PC-9 (cell line): ENCODE measurements around the gene BUB1.

Experiments used
- EZH2 ChIP-seq: fragments of 200-600 bp; sonication (generic); IDR thresholded peaks from 2 replicates; pipeline ENCODE4 v1.8.0; 2017; ENCODE audit warnings: antibody characterized with exemption, low read depth
- TF ChIP-seq, protein P1 (sequence below): fragments of 200-600 bp; sonication (generic); conservative IDR thresholded peaks from 2 replicates; pipeline ENCODE4 v1.6.1; 2017; ENCODE audit warnings: mixed run types, antibody characterized with exemption, mild to moderate bottlenecking, moderate library complexity

- TF ChIP-seq, protein P1, sequence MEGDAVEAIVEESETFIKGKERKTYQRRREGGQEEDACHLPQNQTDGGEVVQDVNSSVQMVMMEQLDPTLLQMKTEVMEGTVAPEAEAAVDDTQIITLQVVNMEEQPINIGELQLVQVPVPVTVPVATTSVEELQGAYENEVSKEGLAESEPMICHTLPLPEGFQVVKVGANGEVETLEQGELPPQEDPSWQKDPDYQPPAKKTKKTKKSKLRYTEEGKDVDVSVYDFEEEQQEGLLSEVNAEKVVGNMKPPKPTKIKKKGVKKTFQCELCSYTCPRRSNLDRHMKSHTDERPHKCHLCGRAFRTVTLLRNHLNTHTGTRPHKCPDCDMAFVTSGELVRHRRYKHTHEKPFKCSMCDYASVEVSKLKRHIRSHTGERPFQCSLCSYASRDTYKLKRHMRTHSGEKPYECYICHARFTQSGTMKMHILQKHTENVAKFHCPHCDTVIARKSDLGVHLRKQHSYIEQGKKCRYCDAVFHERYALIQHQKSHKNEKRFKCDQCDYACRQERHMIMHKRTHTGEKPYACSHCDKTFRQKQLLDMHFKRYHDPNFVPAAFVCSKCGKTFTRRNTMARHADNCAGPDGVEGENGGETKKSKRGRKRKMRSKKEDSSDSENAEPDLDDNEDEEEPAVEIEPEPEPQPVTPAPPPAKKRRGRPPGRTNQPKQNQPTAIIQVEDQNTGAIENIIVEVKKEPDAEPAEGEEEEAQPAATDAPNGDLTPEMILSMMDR = no peak
- no peak for TF ChIP-seq EZH2
These were observed at the start of gene BUB1 for GRCh38 chr2:110677530-110678456.
